Suprapubic skin (tissue), 4 donors: ENCODE results near the gene ANKRD6. TPM values are rescaled to one million over a fixed set of nuclear protein-coding genes. Genes with fewer than 3 reads are reported as not detected.

ENCODE experiments used
- DNase-seq, 2 donors: peaks; one replicate each; pipeline ENCODE4 v3.0.0-alpha.2; 2019; ENCODE audit warnings: low spot score in 2 of 2
- H3K27ac ChIP-seq: fragments of 200-600 bp; sonication (generic); one replicate; pipeline ENCODE4 v1.5.1; 2019
- H3K27me3 ChIP-seq: fragments of 200-600 bp; sonication (generic); one replicate; pipeline ENCODE4 v1.5.1; 2019
- H3K36me3 ChIP-seq: fragments of 200-600 bp; sonication (generic); one replicate; pipeline ENCODE4 v1.5.1; 2019
- H3K4me1 ChIP-seq: fragments of 200-600 bp; sonication (generic); one replicate; pipeline ENCODE4 v1.5.1; 2019
- H3K4me3 ChIP-seq: fragments of 200-600 bp; sonication (generic); one replicate; pipeline ENCODE4 v1.5.1; 2019; ENCODE audit warnings: mild to moderate bottlenecking
- H3K9me3 ChIP-seq: fragments of 200-600 bp; sonication (generic); one replicate; pipeline ENCODE4 v1.5.1; 2019
- CTCF ChIP-seq, 2 donors: fragments of 200-600 bp in 1 of 2; fragments of 450-650 bp in 1 of 2; sonication (generic) in 1 of 2; IDR thresholded peaks; one replicate each; pipeline ENCODE4 v1.5.1; 2016 to 2019; ENCODE audit warnings: antibody characterized with exemption in 2 of 2, mild to moderate bottlenecking in 1 of 2, moderate library complexity in 1 of 2
- EP300 ChIP-seq: sonication (generic); formaldehyde crosslinking; IDR thresholded peaks from one replicate; pipeline ENCODE4 v1.6.1; 2017; ENCODE audit warnings: antibody characterized with exemption
- POLR2A ChIP-seq, 2 donors: fragments of 450-650 bp; IDR thresholded peaks; one replicate each; pipeline ENCODE4 v1.6.1; 2017; ENCODE audit warnings: antibody characterized with exemption in 2 of 2, mild to moderate bottlenecking in 2 of 2, moderate library complexity in 2 of 2
- POLR2AphosphoS5 ChIP-seq, 3 donors: sonication (generic); formaldehyde crosslinking; IDR thresholded peaks; one replicate each; pipeline ENCODE4 v1.6.1; 2017; ENCODE audit warnings: antibody characterized with exemption in 3 of 3
- WGBS: methylation state at CpG from one replicate; pipeline ENCODE4 v1.1.5; 2018; 5-methylcytosine and 5-hydroxymethylcytosine counted together
- total RNA-seq, 4 donors: library from RNA; depleted of rRNA; stranded (reverse); fragments of >200 nt; gene quantifications; one replicate each; pipeline ENCODE4 v1.1.0, GENCODE V29; 2016

Gene ANKRD6
- total RNA-seq, 4 donors from 2014 or later = 3.4 to 6.9 (median 5.4) TPM

GRCh38 chr6:89467437-89467836 is 34.5 kb downstream of the ANKRD6 start:
- H3K4me1 ChIP-seq = no peaks in the 10 kb centered on the region
- no peaks in the 10 kb centered on the region for H3K27me3 ChIP-seq
- WGBS = 100% methylated on average over 1 of the region's 1 CpG
- no peak for DNase-seq
- TF ChIP-seq CTCF (IDR thresholded peaks at IDR 0.05) (no peak), POLR2A (IDR thresholded peaks at IDR 0.05) (no peak), POLR2AphosphoS5 (IDR thresholded peaks at IDR 0.05) (no peak), EP300 (no peak)
- no peaks in the 10 kb centered on the region for H3K9me3 ChIP-seq
- H3K36me3 ChIP-seq = no peaks in the 10 kb centered on the region
- no peak overlapping the region for H3K4me3 ChIP-seq
- no peak overlapping the region for H3K27ac ChIP-seq

GRCh38 chr6:89468998-89469397 is 36.0 kb downstream of the ANKRD6 start:
- no peak overlapping the region for H3K27ac ChIP-seq
- no peak for TF ChIP-seq POLR2AphosphoS5 (IDR thresholded peaks at IDR 0.05)
- no peak for TF ChIP-seq POLR2A (IDR thresholded peaks at IDR 0.05)
- TF ChIP-seq CTCF (IDR thresholded peaks at IDR 0.05) = no peak
- no peak for TF ChIP-seq EP300
- H3K27me3 ChIP-seq = no peaks in the 10 kb centered on the region
- 55% methylated on average over 1 of the region's 1 CpG for WGBS
- H3K36me3 ChIP-seq = no peaks in the 10 kb centered on the region
- no peak for DNase-seq
- H3K9me3 ChIP-seq = no peaks in the 10 kb centered on the region
- H3K4me3 ChIP-seq = no peak overlapping the region
- no peaks in the 10 kb centered on the region for H3K4me1 ChIP-seq

- no peaks in the 10 kb centered on the region for H3K27me3 ChIP-seq
- WGBS = 85% methylated on average over 4 of the region's 4 CpGs
- no peak for DNase-seq
- H3K4me3 ChIP-seq = no peak overlapping the region
- no peaks in the 10 kb centered on the region for H3K9me3 ChIP-seq
- no peak for TF ChIP-seq POLR2A (IDR thresholded peaks at IDR 0.05)
- no peak for TF ChIP-seq CTCF (IDR thresholded peaks at IDR 0.05)
- no peak for TF ChIP-seq EP300
- no peak for TF ChIP-seq POLR2AphosphoS5 (IDR thresholded peaks at IDR 0.05)
- peaks cover 9% of the 10 kb centered on the region for H3K4me1 ChIP-seq
- no peaks in the 10 kb centered on the region for H3K36me3 ChIP-seq
- H3K27ac ChIP-seq = no peak overlapping the region
These were observed 38.4 kb downstream of the ANKRD6 start for GRCh38 chr6:89471287-89471867.

GRCh38 chr6:89475101-89475500 is 42.1 kb downstream of the ANKRD6 start:
- H3K4me3 ChIP-seq = no peak overlapping the region
- DNase-seq = no peak
- H3K9me3 ChIP-seq = no peaks in the 10 kb centered on the region
- no peaks in the 10 kb centered on the region for H3K27me3 ChIP-seq
- no peak for TF ChIP-seq CTCF (IDR thresholded peaks at IDR 0.05)
- no peak for TF ChIP-seq POLR2A (IDR thresholded peaks at IDR 0.05)
- no peak for TF ChIP-seq EP300
- no peak for TF ChIP-seq POLR2AphosphoS5 (IDR thresholded peaks at IDR 0.05)
- WGBS = 66% methylated on average over 2 of the region's 2 CpGs
- peaks cover 9% of the 10 kb centered on the region for H3K4me1 ChIP-seq
- H3K27ac ChIP-seq = no peak overlapping the region
- no peaks in the 10 kb centered on the region for H3K36me3 ChIP-seq

GRCh38 chr6:89475634-89476033 is 42.7 kb downstream of the ANKRD6 start:
- no peak for DNase-seq
- Histone ChIP-seq H3K4me3 (no peak overlapping the region), H3K27me3 (no peaks in the 10 kb centered on the region), H3K9me3 (no peaks in the 10 kb centered on the region), H3K36me3 (no peaks in the 10 kb centered on the region), H3K4me1 (peaks cover 9% of the 10 kb centered on the region), H3K27ac (no peak overlapping the region)
- TF ChIP-seq POLR2A (IDR thresholded peaks at IDR 0.05) (no peak), POLR2AphosphoS5 (IDR thresholded peaks at IDR 0.05) (no peak), EP300 (no peak), CTCF (IDR thresholded peaks at IDR 0.05) (no peak)
